Peyer's patch (tissue), 4 donors: ENCODE results near the gene CDKN2D. TPM values are rescaled to one million over a fixed set of nuclear protein-coding genes. Genes with fewer than 3 reads are reported as not detected.
A peak's percentile ranks its signal among the peaks of the same experiment; 100 is the strongest.
"Not testable (repeated sequence)": the region's sequence is repeated elsewhere in the genome, so short reads cannot be mapped to it uniquely, and the experiment has no call there.

Experiments used
- DNase-seq, 3 donors: peaks; one replicate each; pipeline ENCODE4 v3.0.0-alpha.2; 2017 to 2019
- H3K27ac ChIP-seq, 4 donors: fragments of 200-600 bp; sonication (generic); one replicate each; pipeline ENCODE4 v1.5.1; 2016 to 2019
- H3K27me3 ChIP-seq, 2 donors: fragments of 200-600 bp; sonication (generic); one replicate each; pipeline ENCODE4 v1.5.1; 2019
- H3K36me3 ChIP-seq, 3 donors: fragments of 200-600 bp; sonication (generic); one replicate each; pipeline ENCODE4 v1.5.1; 2016 to 2019
- H3K4me1 ChIP-seq, 4 donors: fragments of 200-600 bp; sonication (generic); one replicate each; pipeline ENCODE4 v1.5.1; 2016 to 2019
- H3K4me3 ChIP-seq, 4 donors: fragments of 200-600 bp; sonication (generic); 1 replicate in 3 of 4; 2 replicates in 1 of 4; pipeline ENCODE4 v1.5.1; 2016 to 2019; ENCODE audit warnings: mild to moderate bottlenecking in 1 of 4
- H3K9me3 ChIP-seq, 4 donors: fragments of 200-600 bp; sonication (generic); one replicate each; pipeline ENCODE4 v1.5.1; 2016 to 2019; ENCODE audit warnings: mild to moderate bottlenecking in 1 of 4
- CTCF ChIP-seq, 6 experiments: fragments of 450-650 bp in 4 of 6; fragments of 200-600 bp in 2 of 6; sonication (generic) in 1 of 6; IDR thresholded peaks; one replicate each; pipeline ENCODE4 v1.5.1; 2017 to 2019; ENCODE audit warnings: antibody characterized with exemption in 6 of 6, mild to moderate bottlenecking in 3 of 6, moderate library complexity in 1 of 6
- POLR2A ChIP-seq, 2 donors: fragments of 450-650 bp; IDR thresholded peaks; one replicate each; pipeline ENCODE4 v1.5.1; 2017; ENCODE audit warnings: antibody characterized with exemption in 2 of 2, mild to moderate bottlenecking in 2 of 2, moderate library complexity in 2 of 2
- total RNA-seq, 4 donors: library from RNA; depleted of rRNA; stranded (reverse); fragments of >200 nt; gene quantifications; one replicate each; pipeline ENCODE4 v1.1.0, GENCODE V29; 2016

Gene CDKN2D
- total RNA-seq, 4 donors from 2014 or later: 3.3 to 7.7 (median 6.4) TPM

GRCh38 chr19:10575011-10575716 is 6.4 kb upstream of the CDKN2D start:
- Histone ChIP-seq H3K27ac (no peak overlapping the region), H3K4me1 (no peaks in the 10 kb centered on the region), H3K4me3 (no peak overlapping the region), H3K36me3 (peaks cover 0 to 26% (median 0%) of the 10 kb centered on the region in 3 donors), H3K27me3 (no peaks in the 10 kb centered on the region), H3K9me3 (no peaks in the 10 kb centered on the region)
- DNase-seq: no peak
- no peak for TF ChIP-seq CTCF (IDR thresholded peaks at IDR 0.05)
- no peak for TF ChIP-seq POLR2A (IDR thresholded peaks at IDR 0.05)

GRCh38 chr19:10574462-10574861 is 5.7 kb upstream of the CDKN2D start:
- no peaks in the 10 kb centered on the region for H3K27me3 ChIP-seq
- H3K27ac ChIP-seq: no peak overlapping the region
- H3K36me3 ChIP-seq: peaks cover 0 to 21% (median 0%) of the 10 kb centered on the region in 3 donors
- H3K9me3 ChIP-seq: no peaks in the 10 kb centered on the region
- no peak overlapping the region for H3K4me3 ChIP-seq
- H3K4me1 ChIP-seq: peaks cover 0 to 5% (median 2%) of the 10 kb centered on the region in 4 donors
- TF ChIP-seq CTCF (IDR thresholded peaks at IDR 0.05): no peak
- no peak for TF ChIP-seq POLR2A (IDR thresholded peaks at IDR 0.05)
- no peak for DNase-seq

GRCh38 chr19:10573793-10574192 is 5.0 kb upstream of the CDKN2D start:
- not testable (repeated sequence) for H3K4me3 ChIP-seq, H3K9me3 ChIP-seq, H3K4me1 ChIP-seq, H3K27me3 ChIP-seq, DNase-seq, H3K27ac ChIP-seq
- H3K36me3 ChIP-seq: peaks cover 0 to 14% (median 0%) of the 10 kb centered on the region in 3 donors

- Histone ChIP-seq H3K4me1 (peaks cover 0 to 39% (median 29%) of the 10 kb centered on the region in 4 donors), H3K27me3 (no peaks in the 10 kb centered on the region), H3K27ac (peak overlapping the region; percentile 81 to 97 (median 90)), H3K9me3 (no peaks in the 10 kb centered on the region), H3K36me3 (no peaks in the 10 kb centered on the region), H3K4me3 (peak overlapping the region; percentile 76 to 97 (median 83))
- peak in 2 of 3 donors; percentile 45 to 73 for DNase-seq
- TF ChIP-seq CTCF (IDR thresholded peaks at IDR 0.05) (no peak), POLR2A (IDR thresholded peaks at IDR 0.05) (no peak)
These were observed 535 bp downstream of the CDKN2D start for GRCh38 chr19:10568062-10568825.

GRCh38 chr19:10567656-10568055 is 1.1 kb downstream of the CDKN2D start:
- H3K27ac ChIP-seq: peak overlapping the region; percentile 81 to 97 (median 90)
- no peaks in the 10 kb centered on the region for H3K27me3 ChIP-seq
- H3K9me3 ChIP-seq: no peaks in the 10 kb centered on the region
- peaks cover 0 to 39% (median 29%) of the 10 kb centered on the region in 4 donors for H3K4me1 ChIP-seq
- peak overlapping the region; percentile 76 to 97 (median 83) for H3K4me3 ChIP-seq
- H3K36me3 ChIP-seq: peaks cover 0 to 4% (median 0%) of the 10 kb centered on the region in 3 donors
- TF ChIP-seq CTCF (IDR thresholded peaks at IDR 0.05) (no peak), POLR2A (IDR thresholded peaks at IDR 0.05) (no peak)
- no peak for DNase-seq
